Measurements from ENCODE around the gene ABHD13.

ABHD13 gene

DNA sequence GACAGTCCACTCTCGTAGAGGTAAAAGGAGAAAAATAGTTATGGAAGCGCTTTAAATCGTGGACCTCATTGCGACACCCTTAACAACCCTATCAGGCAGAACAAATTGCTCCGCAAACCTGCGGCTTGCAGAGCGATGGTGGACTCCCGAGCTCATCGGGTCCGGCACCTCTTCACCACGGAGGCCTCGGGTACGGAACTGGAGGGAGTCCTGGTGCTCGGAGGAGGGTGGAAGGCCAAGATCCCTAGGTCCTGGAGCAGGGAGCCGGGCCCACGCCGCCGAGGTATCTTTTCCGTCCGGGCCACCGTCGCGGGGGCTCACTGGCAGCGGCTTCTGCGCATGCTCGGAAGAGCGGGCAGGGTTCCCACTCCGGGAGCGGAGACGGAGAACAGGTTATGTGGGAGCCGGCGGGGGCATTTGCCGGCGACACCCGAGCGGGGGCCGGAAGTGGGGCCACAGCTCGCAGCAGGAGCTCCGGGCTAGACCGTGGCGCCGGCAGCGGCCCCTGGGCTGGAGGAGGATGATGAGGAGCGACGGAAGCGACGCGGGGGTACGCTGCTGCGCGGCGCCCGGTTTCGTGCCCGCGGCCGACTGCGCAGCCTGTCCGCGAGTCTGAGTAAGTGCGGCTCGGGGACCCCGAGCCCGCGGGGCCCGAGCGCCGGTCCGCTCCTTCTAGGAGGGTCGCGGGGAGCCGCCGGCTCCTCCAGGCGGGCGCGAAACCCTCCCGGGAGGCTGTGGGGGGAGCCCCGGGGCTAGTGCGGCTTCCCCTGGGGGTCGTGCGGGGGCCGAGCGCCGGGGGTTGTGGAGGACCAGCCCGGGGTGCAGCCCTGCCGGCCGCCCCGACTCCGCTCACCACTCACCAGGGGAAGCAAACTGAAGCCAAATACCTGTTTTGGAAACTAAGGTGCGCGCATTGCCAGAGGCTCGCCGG, at the start of gene ABHD13:
ABHD13 (plus strand) TSS at position 349 of the 931 bp plus-strand sequence. CDS start 10,827 bp downstream, outside the sequence.
- FAIRE-seq (no peak), DNase-seq (ENCODE audit: insufficient read length, low spot score) (peak; percentile 72)
- TF ChIP-seq, protein P1, sequence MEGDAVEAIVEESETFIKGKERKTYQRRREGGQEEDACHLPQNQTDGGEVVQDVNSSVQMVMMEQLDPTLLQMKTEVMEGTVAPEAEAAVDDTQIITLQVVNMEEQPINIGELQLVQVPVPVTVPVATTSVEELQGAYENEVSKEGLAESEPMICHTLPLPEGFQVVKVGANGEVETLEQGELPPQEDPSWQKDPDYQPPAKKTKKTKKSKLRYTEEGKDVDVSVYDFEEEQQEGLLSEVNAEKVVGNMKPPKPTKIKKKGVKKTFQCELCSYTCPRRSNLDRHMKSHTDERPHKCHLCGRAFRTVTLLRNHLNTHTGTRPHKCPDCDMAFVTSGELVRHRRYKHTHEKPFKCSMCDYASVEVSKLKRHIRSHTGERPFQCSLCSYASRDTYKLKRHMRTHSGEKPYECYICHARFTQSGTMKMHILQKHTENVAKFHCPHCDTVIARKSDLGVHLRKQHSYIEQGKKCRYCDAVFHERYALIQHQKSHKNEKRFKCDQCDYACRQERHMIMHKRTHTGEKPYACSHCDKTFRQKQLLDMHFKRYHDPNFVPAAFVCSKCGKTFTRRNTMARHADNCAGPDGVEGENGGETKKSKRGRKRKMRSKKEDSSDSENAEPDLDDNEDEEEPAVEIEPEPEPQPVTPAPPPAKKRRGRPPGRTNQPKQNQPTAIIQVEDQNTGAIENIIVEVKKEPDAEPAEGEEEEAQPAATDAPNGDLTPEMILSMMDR (IDR thresholded peaks at IDR 0.05; ENCODE audit: insufficient read depth, missing control alignments) = no peak

DNA sequence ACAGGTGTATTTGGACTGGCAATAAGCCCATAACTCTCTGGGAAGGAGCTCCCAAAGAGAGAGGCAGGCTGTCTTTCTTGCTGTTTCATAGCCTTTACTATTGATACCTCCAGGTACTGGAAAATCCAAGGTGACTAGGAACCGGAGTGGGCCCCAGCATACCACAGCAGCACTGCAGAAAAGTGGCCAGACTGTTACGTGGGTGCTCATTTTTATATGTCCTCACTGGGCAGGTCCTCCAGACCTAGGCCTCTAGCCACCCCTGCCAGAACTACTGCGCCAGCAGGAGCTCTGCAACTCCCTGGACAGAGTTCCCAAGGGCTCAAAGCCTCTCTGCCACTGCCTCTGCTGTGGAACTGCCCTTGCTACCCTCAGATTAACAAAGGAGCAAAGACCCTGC, 49.3 kb upstream of the ABHD13 start:
- TF ChIP-seq, protein P1 (IDR thresholded peaks at IDR 0.05; ENCODE audit: insufficient read depth, missing control alignments) = no peak
- FAIRE-seq = no peak
- no peak for DNase-seq (ENCODE audit: insufficient read length, low spot score)

DNA sequence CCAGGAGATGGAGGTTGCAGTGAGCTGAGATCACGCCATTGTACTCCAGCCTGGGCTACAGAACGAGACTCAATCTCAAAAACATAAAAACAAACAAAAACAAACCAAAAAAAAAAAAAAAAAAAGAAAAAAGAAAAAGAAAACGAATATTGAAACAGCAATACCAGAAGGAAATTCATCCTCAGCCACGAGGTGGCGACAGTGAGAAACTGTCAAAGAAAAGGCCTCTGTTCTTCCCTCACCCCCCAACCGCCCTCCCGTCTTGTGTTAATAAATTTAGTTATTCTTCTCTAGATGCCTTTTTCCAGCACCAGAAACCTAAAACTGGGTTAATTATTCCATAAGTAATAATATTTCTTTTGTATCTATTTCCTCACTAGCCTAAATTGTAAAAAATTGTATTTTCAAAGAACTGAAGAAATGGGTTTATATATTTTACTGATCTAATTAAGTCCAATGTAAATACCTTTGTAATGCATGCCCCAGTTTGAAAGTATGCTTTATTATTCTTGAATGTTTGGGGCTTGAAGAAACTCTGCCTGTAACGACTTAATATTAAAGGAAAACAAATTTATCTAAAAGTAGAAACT, 41.4 kb upstream of the ABHD13 start:
- no peak for DNase-seq (ENCODE audit: insufficient read length, low spot score)
- FAIRE-seq = no peak
- TF ChIP-seq, protein P1 (IDR thresholded peaks at IDR 0.05; ENCODE audit: insufficient read depth, missing control alignments) = peak; percentile 18

DNA sequence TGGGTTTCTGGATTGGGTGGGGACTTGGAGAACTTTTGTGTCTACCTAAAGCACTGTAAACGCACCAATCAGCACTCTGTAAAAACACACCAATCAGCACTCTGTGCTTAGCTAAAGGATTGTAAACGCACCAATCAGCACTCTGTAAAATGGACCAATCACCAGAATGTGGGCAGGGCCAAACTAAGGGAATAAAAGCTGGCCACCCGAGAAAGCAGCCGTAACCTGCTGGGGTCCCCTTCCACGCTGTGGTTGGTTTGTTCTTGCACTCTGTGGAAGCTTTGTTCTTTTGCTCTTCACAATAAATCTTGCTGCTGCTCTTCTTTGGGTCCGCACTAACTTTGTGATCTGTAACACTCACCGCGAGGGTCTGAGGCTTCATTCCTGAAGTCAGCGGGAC, 40.1 kb upstream of the ABHD13 start:
- no peak for DNase-seq (ENCODE audit: insufficient read length, low spot score)

DNA sequence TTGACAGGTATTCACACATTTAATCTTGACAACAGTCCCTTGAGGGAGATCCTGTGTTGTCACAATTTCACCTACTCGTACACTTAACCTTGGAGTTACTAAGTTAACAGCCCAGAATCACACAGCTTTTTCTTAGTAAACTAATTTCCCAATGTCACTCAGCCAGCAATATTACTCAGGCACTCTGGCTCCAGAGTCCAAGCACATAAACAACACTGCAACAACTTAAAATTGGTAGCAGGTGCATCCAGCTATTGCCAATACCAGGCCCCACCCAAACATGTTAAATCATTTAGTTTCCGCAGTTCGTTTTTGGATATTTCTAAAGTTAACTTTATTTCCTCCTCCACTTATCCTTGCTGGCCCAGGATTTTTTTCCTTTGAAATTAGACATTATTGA, 35.5 kb upstream of the ABHD13 start:
- DNase-seq (ENCODE audit: insufficient read length, low spot score) (no peak), FAIRE-seq (no peak)
- TF ChIP-seq, protein P1 (IDR thresholded peaks at IDR 0.05; ENCODE audit: insufficient read depth, missing control alignments) = no peak

More for the DNA sequence above, 40.1 kb upstream of the ABHD13 start:
- TF ChIP-seq, protein P1 (IDR thresholded peaks at IDR 0.05; ENCODE audit: insufficient read depth, missing control alignments) = no peak
- FAIRE-seq = no peak

DNA sequence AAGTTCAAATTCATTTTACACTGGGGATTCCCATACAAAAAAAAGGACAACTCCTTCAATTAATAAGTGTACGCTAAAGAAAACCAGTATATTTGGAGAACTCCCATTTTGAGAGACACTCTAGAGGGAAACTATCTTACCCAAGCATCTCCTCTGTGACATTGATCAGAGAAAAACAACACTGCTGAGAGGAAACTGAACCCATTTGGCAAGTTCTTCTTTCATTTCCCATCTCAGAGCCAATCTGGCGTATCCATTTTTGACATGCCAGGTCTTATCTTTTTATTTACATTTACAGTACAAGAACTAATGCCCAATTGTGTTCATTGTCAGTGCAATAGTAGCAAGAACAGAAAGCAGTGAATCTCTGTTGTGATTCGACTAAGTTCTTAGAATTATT, 33.0 kb upstream of the ABHD13 start:
- no peak for DNase-seq (ENCODE audit: insufficient read length, low spot score)
- TF ChIP-seq, protein P1 (IDR thresholded peaks at IDR 0.05; ENCODE audit: insufficient read depth, missing control alignments) = no peak
- FAIRE-seq = no peak

DNA sequence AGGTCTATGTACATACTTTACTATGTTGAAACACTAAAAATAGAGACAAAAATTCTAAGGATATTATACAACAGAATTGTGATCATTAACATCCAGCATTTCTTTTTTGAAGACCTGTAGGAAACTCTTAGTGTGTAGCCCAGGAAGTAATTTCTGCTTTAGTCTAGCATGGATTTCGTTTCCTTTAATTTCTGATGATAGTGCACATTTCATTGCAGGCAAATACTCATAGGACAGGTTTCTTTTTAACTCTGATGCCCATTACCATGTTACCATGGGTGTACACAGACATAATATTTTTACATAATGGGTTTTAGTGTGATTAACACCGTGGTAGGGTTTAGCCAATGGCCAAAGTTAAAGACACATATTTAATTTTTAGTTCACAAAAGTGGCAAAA, 29.9 kb upstream of the ABHD13 start:
- TF ChIP-seq, protein P1 (IDR thresholded peaks at IDR 0.05; ENCODE audit: insufficient read depth, missing control alignments) = no peak
- FAIRE-seq = no peak
- DNase-seq (ENCODE audit: insufficient read length, low spot score) = no peak
